HG02884 (cell line): ENCODE data around the gene SPARC.
A peak's percentile ranks its signal among the peaks of the same experiment; 100 is the strongest.

Experiments
- ATAC-seq: cut with Tn5 transposase; IDR thresholded peaks from one replicate; pipeline ENCODE4 v1.9.1; 2021; ENCODE audit warnings: mild to moderate bottlenecking, moderate library complexity; ENCODE audit not compliant: unreplicated experiment

The SPARC gene

GRCh38 chr5:151628112-151628823, 58.4 kb downstream of the SPARC start:
- no peak for ATAC-seq

GRCh38 chr5:151627650-151628049, 59.1 kb downstream of the SPARC start:
- no peak for ATAC-seq

DNA sequence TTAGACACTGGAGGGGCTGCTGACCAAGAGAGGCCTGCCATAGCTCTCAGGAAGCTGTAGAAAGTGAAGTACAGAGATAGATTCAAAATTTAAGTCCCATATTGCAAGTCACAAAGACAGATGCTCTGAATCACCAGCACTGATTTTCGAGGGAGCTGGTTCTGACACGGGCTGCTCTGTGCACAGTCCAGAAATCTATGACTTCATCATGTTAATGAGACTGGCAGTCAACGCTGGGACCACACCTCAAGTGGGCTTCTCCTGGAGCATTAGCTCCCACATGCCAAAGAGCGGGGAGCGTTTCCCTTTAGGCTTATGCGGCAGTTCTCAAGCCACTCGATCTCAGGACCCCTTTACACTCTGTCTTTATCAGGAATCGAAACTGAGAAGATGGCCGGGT, 61.4 kb downstream of the SPARC start:
- no peak for ATAC-seq

DNA sequence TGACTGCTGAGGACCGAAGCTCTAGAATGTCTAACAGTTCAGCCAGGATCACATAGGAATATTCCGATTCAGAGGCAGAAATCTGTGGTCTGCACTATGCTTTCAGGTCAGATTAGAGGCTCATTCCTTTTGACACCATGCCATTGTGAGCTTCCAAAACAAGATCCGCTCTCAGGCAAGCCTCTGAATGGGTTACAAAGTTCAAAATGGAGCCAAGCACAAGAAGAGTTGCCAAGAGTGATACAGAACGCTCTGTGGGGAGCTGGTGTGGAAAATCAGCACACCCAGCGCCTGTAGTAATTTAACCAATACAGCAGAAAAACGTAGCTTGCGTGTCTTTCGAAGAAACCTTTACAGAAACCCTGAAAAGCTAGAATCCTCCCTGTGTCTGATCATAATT, 62.2 kb downstream of the SPARC start:
- no peak for ATAC-seq

DNA sequence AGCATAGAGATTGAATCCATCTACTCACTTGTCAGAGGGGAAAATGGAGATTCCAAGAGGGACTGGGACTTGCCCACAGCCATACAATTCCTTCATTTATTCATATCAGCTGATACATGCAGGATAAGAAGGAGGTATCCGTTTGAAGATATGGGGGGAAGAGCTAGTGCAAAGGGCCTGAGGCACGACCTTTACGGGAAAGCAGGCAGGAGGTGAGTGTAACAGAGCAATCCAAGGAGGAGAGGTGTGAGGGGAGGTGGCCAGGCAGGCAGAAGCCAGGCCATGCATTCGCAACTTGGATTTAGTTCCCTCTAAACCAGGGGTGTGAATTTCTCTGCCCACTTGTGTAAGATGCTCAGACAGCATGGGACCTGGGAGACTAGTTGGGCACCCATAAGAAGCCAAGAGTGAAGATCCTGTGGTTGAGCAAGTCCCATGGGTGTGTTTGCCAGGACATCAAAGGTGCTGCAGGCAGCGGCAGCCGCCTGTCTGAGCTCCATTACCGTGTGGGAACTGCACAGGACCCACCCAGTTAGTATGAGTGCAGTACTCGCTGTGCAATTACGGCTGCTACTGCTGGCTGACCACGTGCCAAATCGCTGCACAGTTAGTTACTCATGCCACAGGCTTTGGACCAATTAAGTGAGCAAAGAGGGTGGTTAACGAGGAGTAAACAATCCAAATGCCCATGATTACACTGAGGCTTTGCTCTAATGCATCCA, 64.2 kb downstream of the SPARC start:
- ATAC-seq, result no peak

DNA sequence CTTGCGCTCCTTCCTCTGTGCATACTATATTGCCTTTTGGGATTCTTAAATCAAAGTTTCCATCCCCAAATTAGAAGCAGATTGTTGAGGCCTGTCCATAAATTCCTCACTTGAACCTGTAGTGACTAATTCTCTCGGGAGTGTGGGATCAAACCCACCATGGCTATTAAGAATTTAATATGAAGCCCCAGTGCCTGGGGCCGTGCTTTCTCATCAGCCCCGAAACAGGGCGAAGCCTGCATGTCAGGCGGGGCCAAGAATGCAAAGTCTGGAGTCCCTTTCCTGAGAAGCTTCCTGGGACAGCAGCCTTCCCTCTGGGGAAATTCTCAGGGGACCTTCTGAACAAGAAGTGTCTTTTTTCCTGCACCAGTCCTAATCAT, 66.3 kb downstream of the SPARC start:
- ATAC-seq, result no peak

DNA sequence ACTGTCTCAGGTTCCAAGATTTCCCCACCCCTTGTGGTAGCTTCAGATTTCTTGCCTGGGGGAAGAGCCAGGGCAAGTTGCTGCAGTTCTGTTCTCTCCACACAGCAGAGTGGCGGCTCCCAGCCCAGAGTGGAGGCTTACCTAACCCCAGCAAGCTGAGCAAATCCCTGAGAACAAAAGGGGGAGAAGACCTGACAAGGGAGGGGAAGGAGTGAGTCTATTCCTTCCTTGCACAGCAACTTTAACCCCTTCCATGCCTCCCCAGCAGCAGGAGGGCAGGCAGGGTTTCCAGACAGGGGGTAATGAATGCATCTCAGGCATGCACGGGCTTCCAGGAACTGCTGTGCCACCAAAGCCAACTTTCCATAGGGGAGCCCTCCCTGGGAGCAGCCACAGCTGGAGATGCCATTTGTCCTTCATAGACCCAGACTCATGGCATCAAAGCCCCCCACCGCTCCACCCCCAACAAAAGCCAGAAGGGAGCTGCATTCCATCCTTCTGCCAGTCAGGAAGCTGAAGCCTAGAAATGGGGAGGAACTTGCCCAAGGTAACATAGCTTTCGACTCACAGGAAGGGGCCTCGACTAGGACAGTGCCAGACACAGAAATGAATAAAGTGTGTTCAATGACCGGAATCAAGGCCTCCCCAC, 66.8 kb downstream of the SPARC start:
- ATAC-seq, result no peak

DNA sequence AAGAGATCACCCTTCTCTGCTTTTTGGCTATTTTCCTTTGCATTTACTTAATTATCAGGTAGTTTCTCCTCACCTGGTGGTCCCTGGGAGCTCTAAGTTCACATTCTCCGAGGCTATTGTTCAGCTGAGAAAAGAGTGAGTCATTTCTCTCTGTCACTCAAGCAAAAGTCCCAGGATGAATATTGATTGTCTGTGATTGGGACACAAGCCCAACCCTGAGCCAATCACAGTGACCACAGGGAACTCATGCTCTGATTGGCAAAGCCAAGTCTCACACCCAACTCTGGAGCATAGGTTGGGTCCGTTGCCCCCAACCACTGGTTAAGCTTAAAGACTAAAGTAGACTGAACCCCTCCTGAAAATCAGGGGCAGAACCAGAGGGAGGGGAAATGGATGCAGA, 67.8 kb downstream of the SPARC start:
- ATAC-seq, result no peak

DNA sequence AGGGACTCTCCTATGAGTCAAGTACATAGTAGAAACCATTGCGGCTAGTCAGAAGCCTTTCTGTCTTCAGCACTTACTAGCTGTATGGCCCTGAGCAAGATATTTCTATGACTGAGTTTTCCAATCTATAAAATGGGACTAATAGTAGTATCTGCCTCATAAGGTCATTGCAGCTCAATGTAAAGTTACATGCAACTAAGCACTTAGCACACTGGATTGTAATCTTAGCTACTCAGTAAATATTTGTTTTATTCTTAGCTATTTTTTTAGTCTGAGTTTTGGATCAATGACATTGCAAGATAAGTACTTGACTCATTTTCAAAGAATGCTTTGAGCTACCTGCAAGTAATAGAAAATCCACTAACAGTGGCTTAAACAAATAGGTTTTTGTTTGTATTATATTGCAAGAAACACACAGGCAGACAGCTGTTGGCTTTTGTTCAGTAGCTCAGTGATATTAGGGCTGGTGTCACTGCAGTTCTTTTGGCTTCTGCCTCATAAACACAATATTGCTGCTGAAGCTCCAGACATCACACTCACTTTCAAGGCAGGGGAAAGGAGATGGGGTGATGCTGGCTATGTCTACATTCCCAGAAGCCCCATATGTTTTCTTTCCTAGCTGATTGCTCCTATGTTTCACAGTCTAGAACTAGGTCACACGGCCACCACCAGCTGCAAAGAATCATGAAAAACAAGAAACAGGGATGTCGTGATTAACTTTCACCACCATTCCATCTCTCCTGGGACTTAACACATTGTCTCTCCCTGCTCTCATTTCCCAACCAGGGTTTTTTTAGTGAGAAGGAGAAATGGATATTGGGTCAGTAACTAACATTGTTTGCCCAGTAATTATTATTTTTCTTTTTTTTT, 68.6 kb downstream of the SPARC start:
- ATAC-seq, result no peak

GRCh38 chr5:151617383-151617840, 69.3 kb downstream of the SPARC start:
- no peak for ATAC-seq

GRCh38 chr5:151615431-151615830, 71.3 kb downstream of the SPARC start:
- ATAC-seq, result no peak

GRCh38 chr5:151614565-151614964, 72.2 kb downstream of the SPARC start:
- no peak for ATAC-seq

- ATAC-seq, result peak; percentile 75
Measured at GRCh38 chr5:151612689-151613427, 73.9 kb downstream of the SPARC start.

DNA sequence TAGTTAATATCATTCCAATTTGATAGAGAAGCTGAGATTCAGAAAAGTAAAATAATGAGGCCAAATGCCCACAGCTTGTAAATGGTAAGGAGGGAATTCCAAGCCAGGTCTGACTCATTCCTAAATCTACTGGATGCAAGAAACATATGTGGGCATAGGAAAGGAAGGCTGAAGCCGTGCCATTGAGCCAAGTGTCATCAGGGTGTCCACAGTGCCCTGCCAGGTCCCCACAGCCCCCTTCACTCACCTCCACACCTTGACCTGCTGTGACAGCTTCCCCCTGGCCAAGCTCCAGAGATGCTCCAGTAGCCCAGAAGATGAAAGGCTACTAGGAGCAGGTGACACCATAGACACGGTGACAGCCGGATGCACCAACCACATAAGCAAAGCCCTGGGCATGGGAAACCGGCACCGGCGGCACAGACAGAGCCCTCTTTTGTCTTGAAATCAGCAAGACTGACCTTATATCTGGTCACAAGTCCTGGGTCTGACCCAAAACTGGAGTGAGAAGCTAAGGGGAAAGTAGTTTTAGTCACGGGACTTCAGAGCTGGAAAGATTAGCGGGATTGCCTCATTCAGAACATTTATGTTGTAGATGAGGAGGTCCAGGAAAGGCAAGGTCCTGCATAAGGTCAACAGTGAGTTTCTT, 75.5 kb downstream of the SPARC start:
- no peak for ATAC-seq
